ENCODE results near the gene AJAP1.

DNA sequence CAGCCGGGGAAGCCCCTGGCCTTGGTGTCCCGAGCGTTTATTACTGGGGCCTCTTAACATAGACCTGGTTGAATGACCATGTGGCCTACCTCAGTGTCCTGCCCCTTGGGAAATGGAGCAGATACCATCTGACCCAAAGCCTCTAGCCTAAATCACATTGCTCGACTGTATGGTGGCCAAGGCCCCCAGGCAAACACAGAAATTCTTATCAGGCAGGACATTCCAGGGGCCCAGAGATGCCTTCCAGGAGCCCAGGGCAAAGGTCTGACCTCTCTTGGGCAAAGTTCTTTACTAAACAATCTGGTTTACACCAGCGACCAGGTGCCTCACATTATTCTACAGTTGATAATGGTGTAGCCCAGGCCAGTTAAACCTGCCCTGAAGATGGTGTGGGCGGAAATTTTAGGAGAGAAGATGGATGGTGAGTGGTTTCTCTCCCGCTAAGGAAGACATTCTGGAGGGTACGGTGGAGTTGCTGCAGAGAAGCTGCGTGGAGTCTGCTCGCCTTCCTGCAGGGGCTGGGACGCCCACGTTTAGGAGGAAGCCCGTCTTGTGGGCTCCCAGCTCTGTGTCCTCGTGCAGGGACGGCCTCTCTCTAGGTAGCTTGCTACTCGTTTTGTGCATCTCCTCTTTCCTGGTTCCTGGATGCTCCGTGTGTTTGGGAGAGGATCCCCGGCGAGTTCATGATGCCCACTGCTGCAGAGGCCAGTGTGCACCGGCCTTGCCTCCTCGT, 21.2 kb downstream of the AJAP1 start:
- TF ChIP-seq TAF1 (IDR thresholded peaks at IDR 0.05; ENCODE audit: borderline replicate concordance, low read depth, low read length) (no peak), POLR2A (IDR thresholded peaks at IDR 0.05; ENCODE audit: low read depth, low read length) (no peak), POLR2AphosphoS5 (IDR thresholded peaks at IDR 0.05; ENCODE audit: low read depth, low read length) (no peak)

All from GM12892 (cell line).